ENCODE measurements around the gene SCFD2.

The SCFD2 gene

GRCh38 chr4:53175640-53176039 lies 190.2 kb downstream of the SCFD2 start:
- H3K9me3 Mint-ChIP-seq: peaks cover 35% of the 10 kb centered on the region
- H3K4me1 Mint-ChIP-seq (ENCODE audit: low read depth): peaks cover 13% of the 10 kb centered on the region
- H3K36me3 Mint-ChIP-seq (ENCODE audit: low read depth): peaks cover 19% of the 10 kb centered on the region
- no peak overlapping the region for H3K27ac Mint-ChIP-seq
- H3K4me3 Mint-ChIP-seq: no peak overlapping the region
- no peak for DNase-seq (ENCODE audit: low spot score)
- H3K27me3 Mint-ChIP-seq (ENCODE audit: low read depth): no peaks in the 10 kb centered on the region

- Mint-ChIP-seq H3K27ac (no peak overlapping the region), H3K27me3 (ENCODE audit: low read depth) (no peaks in the 10 kb centered on the region), H3K9me3 (peaks cover 26% of the 10 kb centered on the region), H3K4me3 (no peak overlapping the region), H3K36me3 (ENCODE audit: low read depth) (peaks cover 16% of the 10 kb centered on the region), H3K4me1 (ENCODE audit: low read depth) (peaks cover 16% of the 10 kb centered on the region)
- DNase-seq (ENCODE audit: low spot score): no peak
Measured at GRCh38 chr4:53174823-53175222, 191.0 kb downstream of the SCFD2 start.

DNA sequence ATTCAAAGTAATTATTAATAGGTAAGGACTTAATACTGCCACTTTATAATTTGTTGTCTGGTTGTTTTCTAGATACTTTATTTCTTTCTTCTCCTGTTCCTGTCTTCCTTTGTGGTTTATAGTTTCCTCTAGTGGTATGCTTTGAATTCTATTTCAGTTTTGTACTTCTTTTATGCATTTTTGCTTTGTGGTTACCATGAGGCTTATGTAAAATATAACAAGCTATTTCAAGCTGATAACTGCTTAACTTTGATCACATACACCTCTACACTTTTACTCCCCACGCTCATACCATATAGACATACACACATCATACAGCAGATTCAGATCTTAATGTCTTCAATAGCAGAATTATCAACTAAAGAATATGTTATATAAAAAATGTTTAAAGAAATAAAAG lies 192.3 kb downstream of the SCFD2 start:
- H3K4me1 Mint-ChIP-seq (ENCODE audit: low read depth): peaks cover 22% of the 10 kb centered on the region
- DNase-seq (ENCODE audit: low spot score): no peak
- H3K27ac Mint-ChIP-seq: no peak overlapping the region
- H3K27me3 Mint-ChIP-seq (ENCODE audit: low read depth): no peaks in the 10 kb centered on the region
- peaks cover 25% of the 10 kb centered on the region for H3K9me3 Mint-ChIP-seq
- peaks cover 13% of the 10 kb centered on the region for H3K36me3 Mint-ChIP-seq (ENCODE audit: low read depth)
- H3K4me3 Mint-ChIP-seq: no peak overlapping the region

- no peak overlapping the region for H3K4me3 Mint-ChIP-seq
- peaks cover 21% of the 10 kb centered on the region for H3K4me1 Mint-ChIP-seq (ENCODE audit: low read depth)
- H3K27ac Mint-ChIP-seq: no peak overlapping the region
- H3K36me3 Mint-ChIP-seq (ENCODE audit: low read depth): peaks cover 8% of the 10 kb centered on the region
- no peak for DNase-seq (ENCODE audit: low spot score)
- no peaks in the 10 kb centered on the region for H3K27me3 Mint-ChIP-seq (ENCODE audit: low read depth)
- peaks cover 20% of the 10 kb centered on the region for H3K9me3 Mint-ChIP-seq
Measured at GRCh38 chr4:53171797-53172196, 194.1 kb downstream of the SCFD2 start.

DNA sequence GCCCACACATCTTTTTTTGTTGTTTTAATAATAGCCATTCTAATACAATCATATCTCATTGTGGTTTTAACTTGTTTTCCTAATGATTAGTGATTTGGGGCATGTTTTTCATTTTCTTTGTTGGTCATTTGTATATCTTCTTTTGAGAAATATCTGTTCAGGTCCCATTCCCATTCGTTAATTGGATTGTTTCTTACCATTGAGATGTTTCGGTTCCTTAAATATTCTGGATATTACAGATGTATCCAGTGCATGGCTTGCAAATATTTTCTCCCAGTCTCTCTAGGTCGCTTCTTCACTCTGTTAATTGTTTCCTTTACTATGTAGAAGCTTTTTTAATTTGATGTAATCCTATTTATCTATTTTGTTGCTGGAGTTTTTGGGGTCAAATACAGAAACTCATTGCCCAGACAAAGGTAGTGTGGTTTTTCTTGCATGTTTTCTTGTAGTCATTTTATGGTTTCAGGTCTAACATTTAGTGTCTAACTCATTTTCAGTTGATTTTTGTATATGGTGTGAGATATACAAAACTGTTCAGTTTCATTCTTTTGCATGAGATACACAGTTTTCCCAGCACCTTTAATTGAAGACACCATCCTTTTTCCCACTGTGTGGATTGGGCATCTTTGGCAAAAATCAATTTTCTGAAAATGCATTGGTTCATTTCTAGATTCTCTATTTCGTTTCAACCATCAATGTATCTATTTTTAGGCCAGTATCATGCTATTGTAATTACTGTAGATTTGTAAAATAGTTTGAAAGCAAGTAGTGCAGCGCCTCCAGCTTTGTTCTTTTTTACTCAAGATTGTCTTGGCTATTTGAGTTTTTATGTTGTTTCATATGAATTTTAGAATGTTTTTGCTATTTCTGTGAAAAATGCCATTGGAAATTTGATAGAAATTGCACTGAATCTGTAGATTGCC lies 195.9 kb downstream of the SCFD2 start:
- H3K36me3 Mint-ChIP-seq (ENCODE audit: low read depth): peaks cover 10% of the 10 kb centered on the region
- H3K9me3 Mint-ChIP-seq: peaks cover 23% of the 10 kb centered on the region
- DNase-seq (ENCODE audit: low spot score): no peak

DNA sequence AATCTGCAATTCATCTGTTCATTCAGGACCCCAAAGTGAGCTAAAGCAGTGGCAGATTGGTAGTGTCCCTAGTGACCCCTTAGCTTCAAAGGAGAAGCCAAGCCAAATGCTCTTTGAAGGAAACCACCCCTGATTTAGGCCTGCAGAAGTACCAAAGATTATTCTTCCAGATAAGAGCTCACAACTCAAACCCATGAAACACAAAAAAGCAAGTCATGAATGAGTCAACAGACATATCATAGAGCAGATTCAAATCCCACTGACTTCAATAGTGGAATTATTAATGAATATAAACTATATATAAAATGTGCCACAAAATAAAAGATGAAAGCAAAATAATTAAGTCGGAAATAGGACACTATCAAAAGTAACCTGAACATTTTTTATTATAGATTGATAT lies 197.6 kb downstream of the SCFD2 start:
- no peak overlapping the region for H3K4me3 Mint-ChIP-seq
- no peak for DNase-seq (ENCODE audit: low spot score)
- peaks cover 5% of the 10 kb centered on the region for H3K36me3 Mint-ChIP-seq (ENCODE audit: low read depth)
- H3K9me3 Mint-ChIP-seq: peaks cover 15% of the 10 kb centered on the region
- peaks cover 12% of the 10 kb centered on the region for H3K4me1 Mint-ChIP-seq (ENCODE audit: low read depth)
- no peaks in the 10 kb centered on the region for H3K27me3 Mint-ChIP-seq (ENCODE audit: low read depth)
- no peak overlapping the region for H3K27ac Mint-ChIP-seq

More for the DNA sequence above, 195.9 kb downstream of the SCFD2 start:
- no peaks in the 10 kb centered on the region for H3K27me3 Mint-ChIP-seq (ENCODE audit: low read depth)
- H3K27ac Mint-ChIP-seq: no peak overlapping the region
- peaks cover 15% of the 10 kb centered on the region for H3K4me1 Mint-ChIP-seq (ENCODE audit: low read depth)
- no peak overlapping the region for H3K4me3 Mint-ChIP-seq

DNA sequence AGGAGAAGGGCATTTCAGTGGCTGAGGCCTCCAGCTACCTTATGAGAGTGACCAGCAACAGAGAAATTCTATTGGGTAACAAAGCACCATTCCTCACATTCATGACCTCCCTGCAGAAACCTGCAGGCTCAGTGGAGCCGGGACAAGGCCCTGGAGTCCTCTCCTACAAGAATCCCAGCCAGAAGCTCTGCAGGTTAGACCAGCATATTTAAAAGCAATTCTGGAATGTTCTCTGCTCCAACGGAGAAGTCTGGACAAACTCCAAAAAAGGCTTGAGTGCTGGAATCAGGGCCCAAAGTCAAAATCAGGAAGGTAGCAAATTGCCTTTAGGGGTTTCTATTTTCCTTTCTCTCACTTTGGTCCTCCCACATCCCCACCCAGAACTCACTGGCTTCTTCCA lies 202.9 kb downstream of the SCFD2 start:
- Mint-ChIP-seq H3K27me3 (ENCODE audit: low read depth) (no peaks in the 10 kb centered on the region), H3K27ac (no peak overlapping the region), H3K9me3 (peaks cover 3% of the 10 kb centered on the region), H3K4me1 (ENCODE audit: low read depth) (no peaks in the 10 kb centered on the region), H3K4me3 (no peak overlapping the region), H3K36me3 (ENCODE audit: low read depth) (peaks cover 2% of the 10 kb centered on the region)
- no peak for DNase-seq (ENCODE audit: low spot score)

- Mint-ChIP-seq H3K36me3 (ENCODE audit: low read depth) (peaks cover 2% of the 10 kb centered on the region), H3K4me3 (no peak overlapping the region), H3K27ac (no peak overlapping the region), H3K9me3 (peaks cover 3% of the 10 kb centered on the region), H3K4me1 (ENCODE audit: low read depth) (no peaks in the 10 kb centered on the region), H3K27me3 (ENCODE audit: low read depth) (no peaks in the 10 kb centered on the region)
- no peak for DNase-seq (ENCODE audit: low spot score)
Measured at GRCh38 chr4:53161787-53162433, 204.0 kb downstream of the SCFD2 start.

GRCh38 chr4:53161051-53161786 lies 204.6 kb downstream of the SCFD2 start:
- no peak overlapping the region for H3K4me3 Mint-ChIP-seq
- peaks cover 2% of the 10 kb centered on the region for H3K36me3 Mint-ChIP-seq (ENCODE audit: low read depth)
- H3K27me3 Mint-ChIP-seq (ENCODE audit: low read depth): no peaks in the 10 kb centered on the region
- peaks cover 3% of the 10 kb centered on the region for H3K9me3 Mint-ChIP-seq
- no peak overlapping the region for H3K27ac Mint-ChIP-seq
- no peaks in the 10 kb centered on the region for H3K4me1 Mint-ChIP-seq (ENCODE audit: low read depth)
- no peak for DNase-seq (ENCODE audit: low spot score)

DNA sequence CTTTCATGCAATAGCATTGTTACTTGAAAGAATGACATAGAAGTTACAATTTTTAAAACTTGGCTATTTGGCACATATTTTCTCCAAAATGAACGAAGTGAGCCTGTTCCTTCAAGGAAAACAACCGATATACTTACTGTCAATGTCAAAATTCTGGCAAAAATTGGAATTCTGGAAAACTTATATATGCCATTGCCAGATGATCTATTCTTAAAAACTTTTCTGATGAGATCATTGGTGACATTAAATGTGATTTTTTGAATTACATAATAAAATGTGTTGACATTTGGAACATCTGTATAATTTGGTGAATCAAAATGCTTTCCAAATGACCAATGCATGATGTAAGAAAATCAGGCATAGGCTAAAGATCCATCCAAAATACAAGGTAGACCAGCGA lies 209.0 kb downstream of the SCFD2 start:
- no peak overlapping the region for H3K4me3 Mint-ChIP-seq
- peaks cover 10% of the 10 kb centered on the region for H3K9me3 Mint-ChIP-seq
- no peaks in the 10 kb centered on the region for H3K4me1 Mint-ChIP-seq (ENCODE audit: low read depth)
- no peak for DNase-seq (ENCODE audit: low spot score)
- no peak overlapping the region for H3K27ac Mint-ChIP-seq
- peaks cover 2% of the 10 kb centered on the region for H3K36me3 Mint-ChIP-seq (ENCODE audit: low read depth)
- H3K27me3 Mint-ChIP-seq (ENCODE audit: low read depth): no peaks in the 10 kb centered on the region

- peaks cover 2% of the 10 kb centered on the region for H3K36me3 Mint-ChIP-seq (ENCODE audit: low read depth)
- H3K4me3 Mint-ChIP-seq: no peak overlapping the region
- peaks cover 10% of the 10 kb centered on the region for H3K9me3 Mint-ChIP-seq
- DNase-seq (ENCODE audit: low spot score): no peak
- H3K27ac Mint-ChIP-seq: no peak overlapping the region
- H3K27me3 Mint-ChIP-seq (ENCODE audit: low read depth): no peaks in the 10 kb centered on the region
- H3K4me1 Mint-ChIP-seq (ENCODE audit: low read depth): peaks cover 2% of the 10 kb centered on the region
Measured at GRCh38 chr4:53152467-53152866, 213.4 kb downstream of the SCFD2 start.

GRCh38 chr4:53151489-53151788 lies 214.4 kb downstream of the SCFD2 start:
- Mint-ChIP-seq H3K9me3 (peaks cover 10% of the 10 kb centered on the region), H3K27ac (no peak overlapping the region), H3K4me3 (no peak overlapping the region), H3K27me3 (ENCODE audit: low read depth) (no peaks in the 10 kb centered on the region), H3K36me3 (ENCODE audit: low read depth) (peaks cover 2% of the 10 kb centered on the region), H3K4me1 (ENCODE audit: low read depth) (peaks cover 2% of the 10 kb centered on the region)
- DNase-seq (ENCODE audit: low spot score): no peak

DNA sequence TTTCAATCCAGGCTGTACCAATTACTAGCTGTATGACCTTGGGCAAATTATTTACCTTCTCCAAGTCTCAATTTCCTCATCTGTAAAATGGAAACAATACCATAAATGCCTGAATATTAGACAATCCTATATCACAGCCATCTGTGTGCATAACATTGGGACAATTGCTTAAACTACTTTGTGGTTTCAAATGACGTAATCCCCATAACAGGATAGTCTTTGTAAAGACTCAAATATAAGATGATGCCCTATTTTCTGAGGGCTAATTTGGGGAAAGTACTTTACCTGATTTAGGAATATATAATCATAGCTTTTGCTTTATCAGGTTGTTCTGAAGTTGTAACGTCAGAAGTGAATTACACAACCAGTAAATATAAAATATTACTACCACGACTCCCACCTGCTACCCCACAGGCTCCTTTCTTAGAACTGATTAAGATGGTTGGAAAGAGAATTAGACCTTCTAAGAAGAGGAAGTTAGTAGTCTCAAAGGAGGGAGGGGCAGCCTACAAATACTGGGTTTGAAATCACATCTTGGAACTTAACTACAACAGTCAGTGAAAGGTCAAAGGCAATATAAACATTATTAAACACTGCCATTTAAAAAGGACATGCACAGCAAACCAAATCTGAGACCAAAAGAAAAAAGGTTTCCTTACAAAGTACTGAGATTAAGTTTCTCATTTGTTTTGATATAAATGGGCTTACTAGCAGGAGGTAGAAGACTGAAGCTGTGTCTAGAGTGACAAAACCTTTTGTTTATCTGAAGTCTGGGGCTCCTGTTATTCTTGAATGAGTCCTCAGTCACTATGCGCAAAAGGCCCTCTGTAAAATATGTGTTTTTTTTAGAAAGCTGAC lies 215.0 kb downstream of the SCFD2 start:
- no peak for DNase-seq (ENCODE audit: low spot score)
- Mint-ChIP-seq H3K9me3 (peaks cover 10% of the 10 kb centered on the region), H3K4me1 (ENCODE audit: low read depth) (peaks cover 2% of the 10 kb centered on the region), H3K36me3 (ENCODE audit: low read depth) (peaks cover 2% of the 10 kb centered on the region), H3K4me3 (no peak overlapping the region), H3K27ac (no peak overlapping the region), H3K27me3 (ENCODE audit: low read depth) (no peaks in the 10 kb centered on the region)
